Neuronal stem cell (in vitro differentiated cells): Measurements from ENCODE around the gene GARNL3.

ENCODE experiments used
- DNase-seq: peaks from one replicate; pipeline ENCODE4 v3.0.0-alpha.2; 2013; ENCODE audit warnings: low spot score
- H2AFZ ChIP-seq: one replicate; pipeline ENCODE4 v1.6.1; 2013; ENCODE audit warnings: mild to moderate bottlenecking, low read length, inconsistent platforms
- H2AK5ac ChIP-seq: 2 replicates; pipeline ENCODE4 v1.6.1; 2013; ENCODE audit warnings: low read depth, mild to moderate bottlenecking, inconsistent platforms, low read length, moderate library complexity, mixed read lengths
- H2BK120ac ChIP-seq: 2 replicates; pipeline ENCODE4 v1.6.1; 2013; ENCODE audit warnings: low read depth, mild to moderate bottlenecking, inconsistent platforms, low read length, moderate library complexity, mixed read lengths
- H2BK12ac ChIP-seq: one replicate; pipeline ENCODE4 v1.6.1; 2013; ENCODE audit warnings: low read length, inconsistent platforms
- H2BK15ac ChIP-seq: 2 replicates; pipeline ENCODE4 v1.6.1; 2013; ENCODE audit warnings: mild to moderate bottlenecking, low read length, inconsistent platforms, mixed read lengths
- H2BK5ac ChIP-seq: one replicate; pipeline ENCODE4 v1.6.1; 2013; ENCODE audit warnings: inconsistent platforms, mild to moderate bottlenecking, low read length, moderate library complexity
- H3K14ac ChIP-seq: one replicate; pipeline ENCODE4 v1.6.1; 2013; ENCODE audit warnings: low read length, inconsistent platforms
- H3K18ac ChIP-seq: 2 replicates; pipeline ENCODE4 v1.6.1; 2013; ENCODE audit warnings: low read length, inconsistent platforms
- H3K23ac ChIP-seq: 2 replicates; pipeline ENCODE4 v1.6.1; 2013; ENCODE audit warnings: low read depth, mild to moderate bottlenecking, mixed read lengths, low read length, inconsistent platforms; ENCODE audit not compliant: poor library complexity
- H3K27ac ChIP-seq: replicated peaks from 3 replicates; pipeline ENCODE4 v1.5.1; 2013; ENCODE audit warnings: low read length, inconsistent platforms
- H3K27me3 ChIP-seq, 3 experiments: 2 replicates each; pipeline ENCODE4 v1.6.1; 2013; ENCODE audit warnings: low read length in 3 of 3, mild to moderate bottlenecking in 2 of 3, inconsistent platforms in 1 of 3, low read depth in 1 of 3, mixed read lengths in 1 of 3, moderate library complexity in 1 of 3; ENCODE audit not compliant: control insufficient read depth in 3 of 3, insufficient read depth in 3 of 3
- H3K36me3 ChIP-seq, 2 donors: replicated peaks in 1 of 2; 2 replicates each; pipeline ENCODE4 v1.6.1; 2013; ENCODE audit warnings: low read length in 2 of 2; ENCODE audit not compliant: control insufficient read depth in 2 of 2, insufficient read depth in 2 of 2
- H3K4ac ChIP-seq: 2 replicates; pipeline ENCODE4 v1.6.1; 2013; ENCODE audit warnings: inconsistent platforms, mild to moderate bottlenecking, low read length, moderate library complexity
- H3K4me1 ChIP-seq, 2 donors: 1 replicate in 1 of 2; 2 replicates in 1 of 2; pipeline ENCODE4 v1.6.1; 2013; ENCODE audit warnings: low read length in 2 of 2, low read depth in 1 of 2; ENCODE audit not compliant: control insufficient read depth in 2 of 2, insufficient read depth in 1 of 2
- H3K4me2 ChIP-seq: one replicate; pipeline ENCODE4 v1.6.1; 2013; ENCODE audit warnings: mild to moderate bottlenecking, low read length, inconsistent platforms; ENCODE audit not compliant: insufficient read depth, poor library complexity, severe bottlenecking
- H3K4me3 ChIP-seq, 2 donors: 2 replicates each; pipeline ENCODE4 v1.5.1; 2013; ENCODE audit warnings: low read length in 2 of 2, mild to moderate bottlenecking in 2 of 2, inconsistent platforms in 1 of 2, moderate library complexity in 1 of 2
- H3K79me1 ChIP-seq: one replicate; pipeline ENCODE4 v1.6.1; 2013; ENCODE audit warnings: low read depth, mild to moderate bottlenecking, inconsistent platforms, low read length, moderate library complexity
- H3K9ac ChIP-seq: one replicate; pipeline ENCODE4 v1.6.1; 2013; ENCODE audit warnings: mild to moderate bottlenecking, low read depth, low read length, inconsistent platforms; ENCODE audit not compliant: poor library complexity
- H3K9me3 ChIP-seq, 2 donors: replicated peaks in 1 of 2; 2 replicates each; pipeline versions ENCODE3 to v1.6.1; 2013; ENCODE audit warnings: low read length in 2 of 2, mild to moderate bottlenecking in 2 of 2, inconsistent platforms in 1 of 2, low read depth in 1 of 2, mixed read lengths in 1 of 2, moderate library complexity in 1 of 2; ENCODE audit not compliant: control insufficient read depth in 2 of 2, insufficient read depth in 1 of 2
- H4K8ac ChIP-seq: one replicate; pipeline ENCODE4 v1.6.1; 2013; ENCODE audit warnings: low read depth, mild to moderate bottlenecking, inconsistent platforms, low read length, moderate library complexity
- H4K91ac ChIP-seq: one replicate; pipeline ENCODE4 v1.6.1; 2013; ENCODE audit warnings: low read length, low read depth, mild to moderate bottlenecking, inconsistent platforms; ENCODE audit not compliant: poor library complexity
- WGBS, 2 donors: extraction: QIAGEN DNeasy Blood & Tissue Kit; methylation state at CpG; one replicate each; pipeline ENCODE4 v1.1.7; 2013; ENCODE audit warnings: missing lambda C conversion rate in 2 of 2, mixed read lengths in 1 of 2; ENCODE audit not compliant: insufficient read length in 2 of 2, insufficient replicate concordance in 1 of 2; ENCODE audit errors: extremely low coverage in 2 of 2; 5-methylcytosine and 5-hydroxymethylcytosine counted together

The GARNL3 gene

GRCh38 chr9:127269449-127269848 is 4.9 kb downstream of the GARNL3 start:
- no peaks in the 10 kb centered on the region for H3K79me1 ChIP-seq
- peaks cover 0 to 8% of the 10 kb centered on the region in 2 donors for H3K9me3 ChIP-seq
- H2BK5ac ChIP-seq = no peak overlapping the region
- no peak overlapping the region for H3K23ac ChIP-seq
- no peak overlapping the region for H3K9ac ChIP-seq
- H3K4me1 ChIP-seq = peaks cover 2 to 7% of the 10 kb centered on the region in 2 donors
- no peak overlapping the region for H2BK15ac ChIP-seq
- H2BK12ac ChIP-seq = no peak overlapping the region
- no peak overlapping the region for H3K4ac ChIP-seq
- no peak overlapping the region for H2BK120ac ChIP-seq
- H3K18ac ChIP-seq = no peak overlapping the region
- no peak overlapping the region for H2AK5ac ChIP-seq
- H3K4me2 ChIP-seq = no peak overlapping the region
- H3K27me3 ChIP-seq = no peaks in the 10 kb centered on the region
- no peaks in the 10 kb centered on the region for H3K36me3 ChIP-seq
- no CpG with 5 or more reads among the region's 1 CpG for WGBS, 2 donors
- no peak for DNase-seq
- H4K91ac ChIP-seq = no peak overlapping the region
- H4K8ac ChIP-seq = no peak overlapping the region
- no peak overlapping the region for H3K14ac ChIP-seq
- H2AFZ ChIP-seq = no peak overlapping the region
- no peak overlapping the region for H3K27ac ChIP-seq
- H3K4me3 ChIP-seq = no peak overlapping the region

DNA sequence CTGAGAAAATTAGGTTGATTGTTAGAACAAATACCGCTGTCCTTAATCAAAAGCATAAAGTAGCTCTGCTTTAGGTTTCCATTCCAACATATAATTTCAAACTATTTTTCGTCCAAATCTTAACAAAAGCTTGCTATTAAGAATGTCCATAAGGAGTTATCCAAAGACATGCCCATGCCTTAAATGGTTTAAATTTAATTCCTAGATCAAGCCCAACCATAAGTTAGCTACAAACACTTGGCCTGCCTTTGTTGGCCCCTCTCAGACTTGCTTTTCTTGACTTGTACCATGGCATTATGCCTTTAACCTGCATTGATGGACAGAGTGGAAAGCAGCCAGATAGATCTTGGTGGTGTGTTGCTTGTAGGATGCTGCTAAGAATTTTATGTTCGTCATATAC is 8.8 kb downstream of the GARNL3 start:
- no peaks in the 10 kb centered on the region for H3K36me3 ChIP-seq
- no peak overlapping the region for H4K8ac ChIP-seq
- no peak overlapping the region for H2BK5ac ChIP-seq
- H3K9ac ChIP-seq = no peak overlapping the region
- no peaks in the 10 kb centered on the region for H3K79me1 ChIP-seq
- no peak overlapping the region for H3K18ac ChIP-seq
- H3K14ac ChIP-seq = no peak overlapping the region
- no peak overlapping the region for H3K4me2 ChIP-seq
- no peak overlapping the region for H3K27ac ChIP-seq
- H2BK120ac ChIP-seq = no peak overlapping the region
- WGBS, 2 donors = no CpG with 5 or more reads among the region's 3 CpGs
- no peak overlapping the region for H3K23ac ChIP-seq
- no peak overlapping the region for H3K4ac ChIP-seq
- H3K27me3 ChIP-seq = no peaks in the 10 kb centered on the region
- no peak overlapping the region for H2BK15ac ChIP-seq
- H3K4me1 ChIP-seq = no peaks in the 10 kb centered on the region
- no peak overlapping the region for H2BK12ac ChIP-seq
- H2AFZ ChIP-seq = no peak overlapping the region
- no peak overlapping the region for H4K91ac ChIP-seq
- no peak for DNase-seq
- peaks cover 0 to 8% of the 10 kb centered on the region in 2 donors for H3K9me3 ChIP-seq
- H2AK5ac ChIP-seq = no peak overlapping the region
- H3K4me3 ChIP-seq = no peak overlapping the region

GRCh38 chr9:127277099-127277498 is 12.5 kb downstream of the GARNL3 start:
- H3K14ac ChIP-seq = no peak overlapping the region
- no peak overlapping the region for H3K4me2 ChIP-seq
- H3K4ac ChIP-seq = no peak overlapping the region
- no peak overlapping the region for H2BK5ac ChIP-seq
- no peak overlapping the region for H3K4me3 ChIP-seq
- no peak overlapping the region for H2BK120ac ChIP-seq
- H3K23ac ChIP-seq = no peak overlapping the region
- no peaks in the 10 kb centered on the region for H3K36me3 ChIP-seq
- no peak overlapping the region for H2AK5ac ChIP-seq
- no peak overlapping the region for H2AFZ ChIP-seq
- no peak overlapping the region for H3K9ac ChIP-seq
- H3K4me1 ChIP-seq = no peaks in the 10 kb centered on the region
- no peaks in the 10 kb centered on the region for H3K9me3 ChIP-seq
- H3K79me1 ChIP-seq = no peaks in the 10 kb centered on the region
- DNase-seq = no peak
- H4K8ac ChIP-seq = no peak overlapping the region
- no CpG with 5 or more reads among the region's 2 CpGs for WGBS, 2 donors
- H3K18ac ChIP-seq = no peak overlapping the region
- no peak overlapping the region for H2BK12ac ChIP-seq
- no peak overlapping the region for H3K27ac ChIP-seq
- H4K91ac ChIP-seq = no peak overlapping the region
- no peaks in the 10 kb centered on the region for H3K27me3 ChIP-seq
- no peak overlapping the region for H2BK15ac ChIP-seq

DNA sequence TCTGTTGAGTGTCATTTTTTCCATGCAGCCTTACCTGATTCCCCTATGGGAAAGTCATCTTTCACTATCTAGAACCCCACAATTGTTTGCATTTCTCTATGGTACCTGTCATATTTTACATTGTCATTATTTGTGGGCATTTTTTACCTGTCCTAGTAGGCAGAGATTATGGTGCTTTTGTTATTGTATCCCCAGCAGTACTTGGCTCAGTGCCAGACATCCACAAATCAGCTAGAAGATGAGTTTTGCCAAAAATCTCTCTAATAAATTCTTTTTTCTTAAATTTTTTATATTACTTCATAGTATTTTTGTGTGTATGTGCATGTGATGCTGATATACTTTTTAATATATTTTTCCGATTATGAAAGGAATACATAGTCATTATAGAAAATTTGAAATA is 13.2 kb downstream of the GARNL3 start:
- Histone ChIP-seq H2BK120ac (no peak overlapping the region), H3K4me1 (no peaks in the 10 kb centered on the region), H2BK12ac (no peak overlapping the region), H4K91ac (no peak overlapping the region), H3K4ac (no peak overlapping the region), H2BK5ac (no peak overlapping the region), H3K27ac (no peak overlapping the region), H3K9ac (no peak overlapping the region), H2AFZ (no peak overlapping the region), H3K14ac (no peak overlapping the region), H3K79me1 (no peaks in the 10 kb centered on the region), H3K18ac (no peak overlapping the region), H3K4me2 (no peak overlapping the region), H3K4me3 (no peak overlapping the region), H2AK5ac (no peak overlapping the region), H2BK15ac (no peak overlapping the region), H4K8ac (no peak overlapping the region), H3K27me3 (no peaks in the 10 kb centered on the region), H3K23ac (no peak overlapping the region), H3K36me3 (no peaks in the 10 kb centered on the region), H3K9me3 (no peaks in the 10 kb centered on the region)
- DNase-seq = no peak
- no CpG with 5 or more reads among the region's 1 CpG for WGBS, 2 donors
